Effector memory CD8-positive, alpha-beta T cell (primary cell): Measurements from ENCODE around the gene LTBP1.

ENCODE experiments used
- ATAC-seq: fragments of 150-1000 bp; cut with Tn5 transposase; replicated peaks from 2 replicates; pipeline ENCODE4 v1.10.0; 2021; ENCODE audit warnings: mild to moderate bottlenecking, moderate library complexity
- DNase-seq, 3 experiments: peaks; one replicate each; pipeline ENCODE4 v3.0.0; 2021
- H3K27ac Mint-ChIP-seq, 2 donors: one replicate each; pipeline ENCODE4 v1.8.0; 2022; ENCODE audit warnings: mild to moderate bottlenecking in 2 of 2, mixed read lengths in 2 of 2, moderate library complexity in 2 of 2
- H3K27me3 Mint-ChIP-seq, 2 donors: one replicate each; pipeline ENCODE4 v1.8.0; 2022; ENCODE audit warnings: mixed read lengths in 2 of 2
- H3K36me3 Mint-ChIP-seq: one replicate; pipeline ENCODE4 v1.8.0; 2022; ENCODE audit warnings: mild to moderate bottlenecking, moderate library complexity, mixed read lengths; ENCODE audit not compliant: insufficient read depth
- H3K4me1 Mint-ChIP-seq, 2 donors: one replicate each; pipeline ENCODE4 v1.8.0; 2022; ENCODE audit warnings: low read depth in 2 of 2, mixed read lengths in 2 of 2
- H3K4me3 Mint-ChIP-seq, 2 donors: one replicate each; pipeline ENCODE4 v1.8.0; 2022; ENCODE audit warnings: mild to moderate bottlenecking in 2 of 2, mixed read lengths in 2 of 2, moderate library complexity in 2 of 2
- H3K9me3 Mint-ChIP-seq, 2 donors: one replicate each; pipeline ENCODE4 v1.8.0; 2022; ENCODE audit warnings: mixed read lengths in 2 of 2

LTBP1 gene

GRCh38 chr2:32937602-32938448, 8.9 kb upstream of the LTBP1 start:
- no peaks in the 10 kb centered on the region for H3K36me3 Mint-ChIP-seq
- H3K4me3 Mint-ChIP-seq: no peak overlapping the region
- ATAC-seq (no peak), DNase-seq (no peak)
- no peaks in the 10 kb centered on the region for H3K9me3 Mint-ChIP-seq
- H3K27ac Mint-ChIP-seq: no peak overlapping the region
- H3K4me1 Mint-ChIP-seq: no peaks in the 10 kb centered on the region
- H3K27me3 Mint-ChIP-seq: peaks cover 7 to 47% of the 10 kb centered on the region in 2 donors

- Mint-ChIP-seq H3K9me3 (no peaks in the 10 kb centered on the region), H3K27ac (no peak overlapping the region), H3K36me3 (no peaks in the 10 kb centered on the region), H3K27me3 (peaks cover 7 to 37% of the 10 kb centered on the region in 2 donors), H3K4me1 (no peaks in the 10 kb centered on the region), H3K4me3 (no peak overlapping the region)
- ATAC-seq (no peak), DNase-seq (no peak)
Measured at GRCh38 chr2:32938934-32939333, 7.8 kb upstream of the LTBP1 start.

- no peak for ATAC-seq
- Mint-ChIP-seq H3K36me3 (no peaks in the 10 kb centered on the region), H3K27ac (no peak overlapping the region), H3K4me1 (no peaks in the 10 kb centered on the region), H3K9me3 (no peaks in the 10 kb centered on the region), H3K4me3 (no peak overlapping the region), H3K27me3 (peaks cover 18 to 37% of the 10 kb centered on the region in 2 donors)
- DNase-seq: no peak
Measured at GRCh38 chr2:32940316-32940997, 6.3 kb upstream of the LTBP1 start.

GRCh38 chr2:32941944-32942690, 4.6 kb upstream of the LTBP1 start:
- no peak for DNase-seq
- ATAC-seq: no peak
- Mint-ChIP-seq H3K27me3 (peaks cover 18 to 23% of the 10 kb centered on the region in 2 donors), H3K9me3 (no peaks in the 10 kb centered on the region), H3K4me3 (no peak overlapping the region), H3K27ac (no peak overlapping the region), H3K36me3 (no peaks in the 10 kb centered on the region), H3K4me1 (no peaks in the 10 kb centered on the region)

- peaks cover 14 to 17% of the 10 kb centered on the region in 2 donors for H3K27me3 Mint-ChIP-seq
- H3K4me1 Mint-ChIP-seq: no peaks in the 10 kb centered on the region
- ATAC-seq (no peak), DNase-seq (no peak)
- H3K9me3 Mint-ChIP-seq: no peaks in the 10 kb centered on the region
- H3K27ac Mint-ChIP-seq: no peak overlapping the region
- no peak overlapping the region for H3K4me3 Mint-ChIP-seq
- H3K36me3 Mint-ChIP-seq: no peaks in the 10 kb centered on the region
Measured at GRCh38 chr2:32942793-32943485, 3.8 kb upstream of the LTBP1 start.

- no peaks in the 10 kb centered on the region for H3K36me3 Mint-ChIP-seq
- H3K4me1 Mint-ChIP-seq: no peaks in the 10 kb centered on the region
- H3K27me3 Mint-ChIP-seq: peaks cover 23 to 24% of the 10 kb centered on the region in 2 donors
- ATAC-seq: no peak
- H3K27ac Mint-ChIP-seq: no peak overlapping the region
- peak overlapping the region in 1 of 2 donors; percentile 27 for H3K4me3 Mint-ChIP-seq
- DNase-seq: no peak
- H3K9me3 Mint-ChIP-seq: no peaks in the 10 kb centered on the region
Measured at GRCh38 chr2:32945286-32945685, 1.5 kb upstream of the LTBP1 start.

- H3K4me1 Mint-ChIP-seq: no peaks in the 10 kb centered on the region
- H3K36me3 Mint-ChIP-seq: no peaks in the 10 kb centered on the region
- peaks cover 28 to 33% of the 10 kb centered on the region in 2 donors for H3K27me3 Mint-ChIP-seq
- no peak overlapping the region for H3K27ac Mint-ChIP-seq
- DNase-seq (no peak), ATAC-seq (peak; percentile 2)
- H3K9me3 Mint-ChIP-seq: no peaks in the 10 kb centered on the region
- H3K4me3 Mint-ChIP-seq: peak overlapping the region; percentile 75
Measured at GRCh38 chr2:32947076-32947483, 327 bp downstream of the LTBP1 start.

- Mint-ChIP-seq H3K4me1 (no peaks in the 10 kb centered on the region), H3K4me3 (peak overlapping the region; percentile 75 to 76), H3K36me3 (no peaks in the 10 kb centered on the region), H3K27me3 (peaks cover 33% of the 10 kb centered on the region in 2 donors), H3K27ac (no peak overlapping the region), H3K9me3 (no peaks in the 10 kb centered on the region)
- DNase-seq (peak in 1 of 3 experiments; percentile 1), ATAC-seq (peak; percentile 20)
Measured at GRCh38 chr2:32947484-32948143, 861 bp downstream of the LTBP1 start.

GRCh38 chr2:32948266-32948665, 1.5 kb downstream of the LTBP1 start:
- Mint-ChIP-seq H3K4me3 (peak overlapping the region; percentile 75 to 76), H3K4me1 (no peaks in the 10 kb centered on the region), H3K27me3 (peaks cover 33 to 40% of the 10 kb centered on the region in 2 donors), H3K36me3 (no peaks in the 10 kb centered on the region), H3K9me3 (no peaks in the 10 kb centered on the region), H3K27ac (no peak overlapping the region)
- DNase-seq (no peak), ATAC-seq (no peak)

GRCh38 chr2:32949260-32949659, 2.5 kb downstream of the LTBP1 start:
- Mint-ChIP-seq H3K36me3 (no peaks in the 10 kb centered on the region), H3K9me3 (no peaks in the 10 kb centered on the region), H3K4me1 (no peaks in the 10 kb centered on the region), H3K4me3 (no peak overlapping the region), H3K27ac (no peak overlapping the region), H3K27me3 (peaks cover 33 to 48% of the 10 kb centered on the region in 2 donors)
- ATAC-seq (no peak), DNase-seq (no peak)

GRCh38 chr2:32951672-32952071, 4.9 kb downstream of the LTBP1 start:
- ATAC-seq: no peak

GRCh38 chr2:32952761-32953476, 6.2 kb downstream of the LTBP1 start:
- Mint-ChIP-seq H3K27me3 (peaks cover 28 to 55% of the 10 kb centered on the region in 2 donors), H3K4me3 (no peak overlapping the region), H3K36me3 (no peaks in the 10 kb centered on the region), H3K4me1 (no peaks in the 10 kb centered on the region), H3K27ac (no peak overlapping the region), H3K9me3 (no peaks in the 10 kb centered on the region)
- ATAC-seq (no peak), DNase-seq (no peak)

More at GRCh38 chr2:32951672-32952071, 4.9 kb downstream of the LTBP1 start:
- DNase-seq: no peak
- no peak overlapping the region for H3K4me3 Mint-ChIP-seq
- no peaks in the 10 kb centered on the region for H3K36me3 Mint-ChIP-seq
- H3K27ac Mint-ChIP-seq: no peak overlapping the region
- H3K27me3 Mint-ChIP-seq: peaks cover 28 to 49% of the 10 kb centered on the region in 2 donors
- H3K4me1 Mint-ChIP-seq: no peaks in the 10 kb centered on the region
- no peaks in the 10 kb centered on the region for H3K9me3 Mint-ChIP-seq
